HepG2 (cell line): ENCODE data around the gene CLDN9. TPM values are rescaled to one million over a fixed set of nuclear protein-coding genes. Genes with fewer than 3 reads are reported as not detected.

ENCODE experiments used
- ARNT2 ChIP-seq: sonication (generic); formaldehyde crosslinking; IDR thresholded peaks from 2 replicates; pipeline ENCODE4 v1.8.0; 2022; ENCODE audit warnings: mild to moderate bottlenecking, low read depth, missing genetic modification reagents, moderate library complexity
- BRCA1 ChIP-seq: sonication (generic); formaldehyde crosslinking; IDR thresholded peaks from 2 replicates; pipeline ENCODE4 v1.4.0; 2020; ENCODE audit warnings: missing genetic modification reagents
- HNF4G ChIP-seq, 2 experiments: sonication (generic) in 1 of 2; formaldehyde crosslinking in 1 of 2; IDR thresholded peaks; 2 replicates each; pipeline versions ENCODE4 v1.4.0 to v1.6.1; 2011 to 2020; ENCODE audit warnings: borderline replicate concordance in 2 of 2, low read depth in 2 of 2, mild to moderate bottlenecking in 2 of 2, low read length in 1 of 2, missing genetic modification reagents in 1 of 2, moderate library complexity in 1 of 2
- LCORL ChIP-seq, 2 experiments: fragments of 450-650 bp in 1 of 2; sonication (generic) in 1 of 2; formaldehyde crosslinking in 1 of 2; IDR thresholded peaks; 2 replicates each; pipeline versions ENCODE4 v1.5.0 to v1.6.1; 2017 to 2020; ENCODE audit warnings: antibody characterized with exemption in 1 of 2, missing genetic modification reagents in 1 of 2
- MATR3 ChIP-seq: sonication (generic); formaldehyde crosslinking; IDR thresholded peaks from 2 replicates; pipeline ENCODE4 v1.4.0; 2020; ENCODE audit warnings: missing genetic modification reagents
- POLR2AphosphoS5 ChIP-seq: IDR thresholded peaks from 2 replicates; pipeline ENCODE4 v1.6.1; 2012; ENCODE audit warnings: low read depth, low read length
- REL ChIP-seq: sonication (generic); formaldehyde crosslinking; conservative IDR thresholded peaks from 2 replicates; pipeline ENCODE4 v1.8.0; 2022; ENCODE audit warnings: mild to moderate bottlenecking, missing genetic modification reagents, moderate library complexity
- RERE ChIP-seq: IDR thresholded peaks from 2 replicates; pipeline ENCODE4 v1.6.1; 2016; ENCODE audit warnings: low read depth, missing genetic modification reagents, missing compliant biosample characterization
- SNAPC2 ChIP-seq: sonication (generic); formaldehyde crosslinking; IDR thresholded peaks from 2 replicates; pipeline ENCODE4 v1.8.1; 2022; ENCODE audit warnings: mild to moderate bottlenecking, missing genetic modification reagents
- SOX13 ChIP-seq, 3 experiments: fragments of 450-650 bp in 1 of 3; sonication (generic) in 1 of 3; formaldehyde crosslinking in 1 of 3; IDR thresholded peaks in 2 of 3; conservative IDR thresholded peaks in 1 of 3; 2 replicates each; pipeline versions ENCODE4 v1.5.0 to v1.6.1; 2016 to 2020; ENCODE audit warnings: antibody characterized with exemption in 1 of 3, mild to moderate bottlenecking in 1 of 3, missing compliant biosample characterization in 1 of 3, missing genetic modification reagents in 1 of 3, moderate library complexity in 1 of 3
- TBX3 ChIP-seq: fragments of 450-650 bp; IDR thresholded peaks from 2 replicates; pipeline ENCODE4 v1.6.1; 2017; ENCODE audit warnings: antibody characterized with exemption, mild to moderate bottlenecking, inconsistent platforms, borderline replicate concordance
- TFDP1 ChIP-seq: IDR thresholded peaks from 2 replicates; pipeline ENCODE4 v1.6.1; 2016; ENCODE audit warnings: missing compliant biosample characterization, missing genetic modification reagents, borderline replicate concordance
- THYN1 ChIP-seq: sonication (generic); formaldehyde crosslinking; IDR thresholded peaks from 2 replicates; pipeline ENCODE4 v1.8.1; 2023; ENCODE audit warnings: low read depth, mild to moderate bottlenecking, moderate library complexity, missing genetic modification reagents, borderline replicate concordance
- ZBTB37 ChIP-seq: sonication (generic); formaldehyde crosslinking; IDR thresholded peaks from 2 replicates; pipeline ENCODE4 v1.4.0; 2020; ENCODE audit warnings: mild to moderate bottlenecking, missing genetic modification reagents
- ZNF121 ChIP-seq: sonication (generic); formaldehyde crosslinking; IDR thresholded peaks from 2 replicates; pipeline ENCODE4 v1.5.0; 2020; ENCODE audit warnings: mild to moderate bottlenecking, missing genetic modification reagents
- ZNF230 ChIP-seq: sonication (generic); formaldehyde crosslinking; IDR thresholded peaks from 2 replicates; pipeline ENCODE4 v1.4.0; 2020; ENCODE audit warnings: mild to moderate bottlenecking, missing genetic modification reagents
- ZNF33B ChIP-seq: sonication (generic); formaldehyde crosslinking; IDR thresholded peaks from 2 replicates; pipeline ENCODE4 v1.5.1; 2020; ENCODE audit warnings: mild to moderate bottlenecking, missing genetic modification reagents
- ZNF343 ChIP-seq: sonication (generic); formaldehyde crosslinking; IDR thresholded peaks from 2 replicates; pipeline ENCODE4 v1.4.0; 2020; ENCODE audit warnings: mild to moderate bottlenecking, missing genetic modification reagents
- ZNF672 ChIP-seq: sonication (generic); formaldehyde crosslinking; IDR thresholded peaks from 2 replicates; pipeline ENCODE4 v1.8.1; 2022; ENCODE audit warnings: missing genetic modification reagents
- ZNF678 ChIP-seq: sonication (generic); formaldehyde crosslinking; IDR thresholded peaks from 2 replicates; pipeline ENCODE4 v1.4.0; 2020; ENCODE audit warnings: mild to moderate bottlenecking, missing genetic modification reagents
- ZZZ3 ChIP-seq: sonication (generic); formaldehyde crosslinking; IDR thresholded peaks from 2 replicates; pipeline ENCODE4 v1.4.0; 2020; ENCODE audit warnings: missing genetic modification reagents, mild to moderate bottlenecking, borderline replicate concordance
- polyA plus RNA-seq, 8 experiments: library from polyadenylated mRNA; depleted of rRNA in 3 of 8; stranded (reverse) in 7 of 8; unstranded in 1 of 8; fragments of >200 nt; fragmentation: Illumina TruSeq in 4 of 8; extraction: Trizol in 4 of 8; gene quantifications; 2 replicates each; pipeline versions ENCODE4 v1.2.1 to v1.2.3, GENCODE V29; 2011 to 2016; ENCODE audit warnings: low read depth in 4 of 8, missing spikeins in 1 of 8, mixed read lengths in 1 of 8; ENCODE audit not compliant: insufficient read depth in 1 of 8
- total RNA-seq, 5 experiments: library from RNA; depleted of rRNA; stranded (reverse); fragments of >200 nt; fragmentation: Illumina TruSeq; extraction: Trizol; gene quantifications; 2 replicates each; pipeline ENCODE4 v1.2.3, GENCODE V29; 2016; ENCODE audit warnings: low read depth in 1 of 5

CLDN9 gene
- total and polyA plus RNA-seq, 2 of the 13 experiments (the other 11 are each of a cell fraction or from before 2014, with no cell fraction given): 0.15 to 0.26 TPM

GRCh38 chr16:3059041-3059722, 46.5 kb downstream of the CLDN9 start (continued):
- peak; percentile 47; the same call in 1 of the 2 replicates for TF ChIP-seq ZNF343 (CRISPR knock-in tag)
- no peak for TF ChIP-seq ZZZ3
- TF ChIP-seq ZBTB37 (CRISPR knock-in tag): no peak
- TF ChIP-seq TBX3: no peak
- TF ChIP-seq THYN1 (CRISPR knock-in tag): no peak
- no peak for TF ChIP-seq SOX13 (IDR thresholded peaks at IDR 0.05)
- TF ChIP-seq SOX13 (CRISPR knock-in tag; conservative IDR thresholded peaks at IDR 0.05 in 1 of 2, IDR thresholded peaks at IDR 0.05 in 1 of 2): peak in 1 of 2 experiments; percentile 23; a peak in 1 of 4 replicates
- TF ChIP-seq ZNF33B (CRISPR knock-in tag): 0 out of 2 replicates have a peak, but pooled peaks have one; percentile 50
- TF ChIP-seq ARNT2 (CRISPR knock-in tag): peak; percentile 29
- peak; percentile 46; the same call in 1 of the 2 replicates for TF ChIP-seq POLR2AphosphoS5
- no peak for TF ChIP-seq HNF4G (IDR thresholded peaks at IDR 0.05; ENCODE audit: borderline replicate concordance, low read depth, low read length)
- TF ChIP-seq HNF4G (CRISPR knock-in tag; IDR thresholded peaks at IDR 0.05; ENCODE audit: borderline replicate concordance, low read depth): peak; percentile 60; the same call in 1 of the 2 replicates
- TF ChIP-seq ZNF121 (CRISPR knock-in tag): no peak
- no peak for TF ChIP-seq ZNF678 (CRISPR knock-in tag)
- TF ChIP-seq TFDP1: peak; percentile 24; the same call in 1 of the 2 replicates
- no peak for TF ChIP-seq MATR3 (CRISPR knock-in tag)
- no peak for TF ChIP-seq SNAPC2 (CRISPR knock-in tag)
- TF ChIP-seq REL (CRISPR knock-in tag): no peak
- TF ChIP-seq RERE (CRISPR knock-in tag): no peak
- TF ChIP-seq ZNF672 (CRISPR knock-in tag): no peak
- no peak for TF ChIP-seq LCORL (IDR thresholded peaks at IDR 0.05)
- peak; percentile 89 for TF ChIP-seq LCORL (CRISPR knock-in tag; IDR thresholded peaks at IDR 0.05)
- no peak; the same call in 1 of the 2 replicates for TF ChIP-seq ZNF230 (CRISPR knock-in tag)
- no peak for TF ChIP-seq BRCA1 (CRISPR knock-in tag)
